AG10803 (cell line): ENCODE measurements around the gene ROPN1.
"Not testable (repeated sequence)": the region's sequence is repeated elsewhere in the genome, so short reads cannot be mapped to it uniquely, and the experiment has no call there.

Experiments used
- DNase-seq: peaks from one replicate; pipeline ENCODE4 v3.0.0; 2010; ENCODE audit warnings: low read depth
- H3K4me3 ChIP-seq: 2 replicates; pipeline ENCODE4 v1.5.1; 2011; ENCODE audit warnings: mild to moderate bottlenecking, low read length, control low read depth
- CTCF ChIP-seq: conservative IDR thresholded peaks from 2 replicates; pipeline ENCODE4 v1.5.1; 2011; ENCODE audit warnings: mild to moderate bottlenecking, low read length, control low read depth, inconsistent platforms

ROPN1 gene

GRCh38 chr3:124014366-124014942 lies 22.5 kb upstream of the ROPN1 start:
- no peak overlapping the region for H3K4me3 ChIP-seq
- TF ChIP-seq CTCF: no peak
- no peak for DNase-seq

GRCh38 chr3:124008321-124008720 lies 16.4 kb upstream of the ROPN1 start:
- DNase-seq: peak; percentile 5
- H3K4me3 ChIP-seq: not testable (repeated sequence)

GRCh38 chr3:124007186-124007585 lies 15.3 kb upstream of the ROPN1 start:
- TF ChIP-seq CTCF: no peak
- H3K4me3 ChIP-seq: no peak overlapping the region
- peak; percentile 31 for DNase-seq

GRCh38 chr3:124002405-124003079 lies 10.6 kb upstream of the ROPN1 start:
- DNase-seq, H3K4me3 ChIP-seq: not testable (repeated sequence)

GRCh38 chr3:124001366-124001765 lies 9.4 kb upstream of the ROPN1 start:
- H3K4me3 ChIP-seq, DNase-seq: not testable (repeated sequence)

- no peak overlapping the region for H3K4me3 ChIP-seq
- peak; percentile 22 for DNase-seq
- no peak for TF ChIP-seq CTCF
These were observed 5.6 kb upstream of the ROPN1 start for GRCh38 chr3:123997543-123997942.

GRCh38 chr3:123993818-123994217 lies 1.9 kb upstream of the ROPN1 start:
- no peak for DNase-seq
- TF ChIP-seq CTCF: no peak
- no peak overlapping the region for H3K4me3 ChIP-seq

GRCh38 chr3:123986427-123986826 lies 5.5 kb downstream of the ROPN1 start:
- DNase-seq: no peak
- H3K4me3 ChIP-seq: no peak overlapping the region
- TF ChIP-seq CTCF: no peak

GRCh38 chr3:123984957-123985356 lies 7.0 kb downstream of the ROPN1 start:
- no peak for TF ChIP-seq CTCF
- H3K4me3 ChIP-seq: no peak overlapping the region
- DNase-seq: no peak
